Colonic mucosa (tissue), 4 donors: Measurements from ENCODE around the gene CYFIP1. TPM values are rescaled to one million over a fixed set of nuclear protein-coding genes. Genes with fewer than 3 reads are reported as not detected.

Experiments
- DNase-seq: peaks from one replicate; pipeline ENCODE4 v3.0.0-alpha.2; 2020
- H3K27ac ChIP-seq: fragments of 200-600 bp; one replicate; pipeline ENCODE4 v1.8.0; 2021
- H3K27me3 ChIP-seq: fragments of 200-600 bp; one replicate; pipeline ENCODE4 v1.8.0; 2021
- H3K36me3 ChIP-seq: fragments of 200-600 bp; one replicate; pipeline ENCODE4 v1.8.0; 2021
- H3K4me1 ChIP-seq: fragments of 200-600 bp; one replicate; pipeline ENCODE4 v1.8.0; 2021; ENCODE audit warnings: mild to moderate bottlenecking
- H3K4me3 ChIP-seq: fragments of 200-600 bp; one replicate; pipeline ENCODE4 v1.8.0; 2021
- H3K9ac ChIP-seq, 2 donors: one replicate each; pipeline ENCODE4 v1.7.0; 2013; ENCODE audit warnings: control low read depth in 2 of 2, low read depth in 2 of 2, low read length in 2 of 2
- H3K9me3 ChIP-seq: fragments of 200-600 bp; one replicate; pipeline ENCODE4 v1.8.0; 2021
- intact Hi-C: fragments of 100-400 bp; cut with DNase I; formaldehyde crosslinking; loops from one replicate; pipeline ENCODE4 v1.14.1; 2022
- total RNA-seq, 2 donors: library from RNA; stranded (reverse); fragmentation: NEBNext Ultra II Directional in 1 of 2; extraction: Animal tissue kit (Norgen Biotek cat#: 25700) in 1 of 2; gene quantifications; one replicate each; pipeline ENCODE4 v1.2.1, GENCODE V29; 2021
- TF ChIP-seq, protein P1 (sequence below): fragments of 200-600 bp; IDR thresholded peaks from one replicate; pipeline ENCODE4 v1.8.0; 2022; ENCODE audit warnings: antibody characterized with exemption, mild to moderate bottlenecking
- donor health status: healthy.
- donor health status: DM: no; HTN: no; CAD: no.
- donor health status: DM: no; HTN: no; CAD: no.

Gene CYFIP1
- total RNA-seq, 2 donors from 2014 or later, result 119 to 165 TPM

DNA sequence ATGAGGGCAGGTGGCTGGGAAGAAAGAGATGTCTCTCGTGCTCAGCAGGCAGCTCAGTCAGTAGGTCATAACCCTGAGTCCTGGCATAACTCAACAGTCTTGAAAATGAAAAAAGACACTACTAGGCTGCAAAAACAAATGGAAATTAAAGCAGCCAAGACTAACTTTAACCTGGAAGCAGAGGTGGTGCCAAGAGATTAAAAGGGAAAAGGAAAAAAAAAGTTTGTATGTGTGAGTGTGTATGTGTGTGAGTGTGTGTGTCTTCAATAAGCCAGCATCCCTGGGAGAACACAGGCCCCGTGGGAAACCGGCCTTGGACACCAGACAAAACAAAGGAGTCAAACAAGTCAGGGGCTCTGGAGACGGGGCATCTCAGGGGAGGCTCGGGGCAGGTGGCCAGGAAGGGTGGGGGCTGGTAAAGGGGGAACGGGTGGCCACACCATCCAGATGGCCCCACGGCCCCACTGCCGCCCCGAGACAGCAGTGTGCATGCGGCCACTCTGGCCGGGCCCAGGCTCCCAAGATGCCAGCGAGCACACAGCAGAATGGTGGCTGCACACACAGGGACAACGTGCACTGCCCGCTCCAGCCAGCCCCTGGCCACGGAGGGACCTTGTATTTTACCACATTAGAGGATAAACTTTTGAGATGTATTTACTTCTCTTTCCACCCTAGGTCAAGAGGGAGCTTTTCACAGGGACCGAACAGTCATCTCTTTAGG, 23.8 kb downstream of the CYFIP1 start:
- Histone ChIP-seq H3K9ac (no peak overlapping the region), H3K27me3 (no peaks in the 10 kb centered on the region), H3K36me3 (no peaks in the 10 kb centered on the region), H3K4me3 (no peak overlapping the region), H3K9me3 (no peaks in the 10 kb centered on the region), H3K27ac (no peak overlapping the region), H3K4me1 (no peaks in the 10 kb centered on the region)
- intact Hi-C loops, result no loop called here
- TF ChIP-seq, protein P1, sequence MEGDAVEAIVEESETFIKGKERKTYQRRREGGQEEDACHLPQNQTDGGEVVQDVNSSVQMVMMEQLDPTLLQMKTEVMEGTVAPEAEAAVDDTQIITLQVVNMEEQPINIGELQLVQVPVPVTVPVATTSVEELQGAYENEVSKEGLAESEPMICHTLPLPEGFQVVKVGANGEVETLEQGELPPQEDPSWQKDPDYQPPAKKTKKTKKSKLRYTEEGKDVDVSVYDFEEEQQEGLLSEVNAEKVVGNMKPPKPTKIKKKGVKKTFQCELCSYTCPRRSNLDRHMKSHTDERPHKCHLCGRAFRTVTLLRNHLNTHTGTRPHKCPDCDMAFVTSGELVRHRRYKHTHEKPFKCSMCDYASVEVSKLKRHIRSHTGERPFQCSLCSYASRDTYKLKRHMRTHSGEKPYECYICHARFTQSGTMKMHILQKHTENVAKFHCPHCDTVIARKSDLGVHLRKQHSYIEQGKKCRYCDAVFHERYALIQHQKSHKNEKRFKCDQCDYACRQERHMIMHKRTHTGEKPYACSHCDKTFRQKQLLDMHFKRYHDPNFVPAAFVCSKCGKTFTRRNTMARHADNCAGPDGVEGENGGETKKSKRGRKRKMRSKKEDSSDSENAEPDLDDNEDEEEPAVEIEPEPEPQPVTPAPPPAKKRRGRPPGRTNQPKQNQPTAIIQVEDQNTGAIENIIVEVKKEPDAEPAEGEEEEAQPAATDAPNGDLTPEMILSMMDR, result no peak
- no peak for DNase-seq

DNA sequence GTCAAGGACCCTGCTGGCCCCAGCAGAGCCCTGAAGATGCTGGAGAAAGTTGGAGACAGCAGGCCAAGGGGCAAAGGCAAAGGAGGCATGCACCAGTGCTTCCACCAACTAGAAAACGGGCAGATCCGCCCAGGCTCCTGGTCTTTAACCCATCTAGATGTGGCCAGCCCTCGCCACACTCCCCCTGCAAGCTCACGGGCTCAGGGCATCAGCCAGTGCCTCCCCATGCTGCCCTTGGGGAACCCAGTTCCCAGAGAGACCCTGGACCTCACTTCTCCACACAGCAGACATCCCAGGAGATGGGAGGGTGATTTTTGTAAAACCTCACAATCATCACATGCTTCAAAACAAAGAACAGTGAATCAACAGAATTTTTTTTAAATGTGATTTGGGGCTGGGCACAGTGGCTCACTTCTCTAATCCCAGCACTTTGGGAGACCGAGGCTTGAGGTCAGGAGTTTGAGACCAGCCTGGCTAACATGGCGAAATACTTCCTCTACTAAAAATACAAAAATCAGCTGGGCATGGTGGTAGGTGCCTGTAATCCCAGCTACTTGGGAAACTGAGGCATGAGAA, 24.5 kb downstream of the CYFIP1 start:
- Histone ChIP-seq H3K9me3 (no peaks in the 10 kb centered on the region), H3K9ac (no peak overlapping the region), H3K36me3 (no peaks in the 10 kb centered on the region), H3K27me3 (no peaks in the 10 kb centered on the region), H3K4me1 (no peaks in the 10 kb centered on the region), H3K27ac (no peak overlapping the region), H3K4me3 (no peak overlapping the region)
- DNase-seq, result no peak
- intact Hi-C loops, result no loop called here
- TF ChIP-seq, protein P1, result no peak

DNA sequence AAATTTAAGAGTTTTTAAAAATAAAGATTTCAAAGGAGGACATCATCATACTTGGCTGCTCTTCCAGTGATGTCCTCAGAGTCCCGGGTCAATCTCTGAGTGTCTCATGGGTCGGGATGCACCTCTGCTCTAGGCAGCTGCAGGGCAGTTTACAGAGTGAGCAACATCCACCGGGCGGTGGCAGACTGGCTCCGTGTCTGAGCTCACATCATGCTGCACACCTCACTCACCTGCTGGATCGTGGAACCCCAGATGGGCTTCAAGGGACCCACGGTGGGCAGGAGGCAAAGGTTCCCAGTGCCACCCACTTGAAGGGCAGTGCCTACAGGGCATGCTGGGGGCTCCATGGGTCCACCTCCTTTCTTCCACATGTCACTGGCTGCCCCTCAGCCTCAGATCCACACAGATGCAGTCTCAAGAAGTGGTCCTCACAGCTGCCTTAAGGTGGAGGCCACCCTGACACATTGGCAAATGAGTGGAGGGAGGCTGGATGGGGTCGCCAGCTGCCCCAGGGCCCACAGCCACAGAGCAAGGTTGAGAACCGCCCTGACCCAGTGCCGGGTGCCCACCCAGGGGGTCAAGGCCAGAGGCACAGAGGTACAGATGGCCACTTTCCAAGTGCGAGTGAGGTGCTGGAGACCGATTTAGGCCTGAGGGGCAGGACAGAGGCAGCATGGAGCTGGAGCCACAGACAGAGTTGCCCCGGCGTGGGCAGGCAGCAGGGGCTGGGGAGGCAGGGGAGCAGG, 25.2 kb downstream of the CYFIP1 start:
- no peak for DNase-seq
- intact Hi-C loops, result no loop called here
- Histone ChIP-seq H3K9ac (peak overlapping the region in 1 of 2 donors; percentile 12), H3K27me3 (no peaks in the 10 kb centered on the region), H3K4me3 (no peak overlapping the region), H3K27ac (no peak overlapping the region), H3K4me1 (no peaks in the 10 kb centered on the region), H3K9me3 (no peaks in the 10 kb centered on the region), H3K36me3 (no peaks in the 10 kb centered on the region)
- TF ChIP-seq, protein P1, result no peak

DNA sequence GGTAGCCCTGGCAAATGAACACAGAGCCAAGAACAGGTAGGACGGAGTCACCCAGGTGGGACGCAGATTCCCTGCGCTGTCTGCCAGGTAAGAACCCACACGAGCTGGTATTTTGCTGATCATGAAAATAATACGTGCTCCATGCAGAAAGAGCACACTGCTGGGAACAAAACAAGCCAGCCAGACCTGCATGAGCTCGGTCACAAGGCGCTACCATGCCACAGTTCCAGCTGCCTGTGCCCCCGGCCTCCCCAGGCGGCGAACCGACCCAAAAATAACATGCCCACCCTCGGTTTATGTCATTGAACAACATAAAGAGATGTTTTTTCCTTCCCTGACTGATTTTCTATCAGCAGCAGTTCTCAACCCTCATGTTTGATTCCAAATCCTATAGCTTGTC, 25.8 kb downstream of the CYFIP1 start:
- Histone ChIP-seq H3K9ac (no peak overlapping the region), H3K27me3 (no peaks in the 10 kb centered on the region), H3K36me3 (no peaks in the 10 kb centered on the region), H3K4me3 (no peak overlapping the region), H3K4me1 (no peaks in the 10 kb centered on the region), H3K9me3 (no peaks in the 10 kb centered on the region), H3K27ac (no peak overlapping the region)
- no peak for DNase-seq
- TF ChIP-seq, protein P1, result no peak
- intact Hi-C loops, result no loop called here

DNA sequence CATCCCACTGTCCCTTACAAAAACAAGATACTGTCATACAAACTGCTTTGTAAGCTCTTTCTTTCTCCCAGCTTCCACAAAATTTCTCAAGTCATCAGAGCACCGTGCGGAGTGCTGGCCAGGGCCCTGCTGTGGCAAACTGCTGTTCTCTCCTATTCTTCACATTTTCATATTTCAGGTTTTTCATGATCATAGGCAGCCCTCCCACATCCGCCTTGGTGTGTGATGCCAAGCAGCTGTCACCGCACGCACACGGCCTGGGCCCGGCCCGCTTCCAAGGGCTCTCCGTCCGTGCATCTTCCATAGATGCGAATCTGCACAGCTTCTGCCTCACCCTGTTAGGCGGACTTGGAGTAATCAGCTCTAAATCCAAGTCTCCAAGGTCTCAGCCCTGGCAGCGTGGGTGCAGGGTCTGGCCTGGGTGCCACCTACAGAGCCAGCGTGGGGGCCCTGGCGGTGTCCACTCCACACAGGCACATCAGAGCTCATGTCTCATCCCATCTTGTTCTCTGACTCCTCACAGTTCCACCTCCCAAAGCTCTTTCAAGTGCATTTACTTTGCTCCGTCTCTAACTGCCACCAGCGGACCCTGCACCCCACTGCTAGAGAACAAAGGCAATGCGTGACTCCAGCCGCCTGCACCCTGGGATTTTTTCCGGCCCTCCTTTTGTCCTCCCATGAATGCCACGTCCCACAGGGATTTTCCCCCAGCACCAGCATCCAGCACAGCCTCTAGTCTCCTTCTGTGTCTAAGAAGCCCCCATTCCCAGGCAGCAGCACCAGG, 27.2 kb downstream of the CYFIP1 start:
- Histone ChIP-seq H3K9me3 (no peaks in the 10 kb centered on the region), H3K27ac (no peak overlapping the region), H3K9ac (no peak overlapping the region), H3K36me3 (no peaks in the 10 kb centered on the region), H3K4me1 (no peaks in the 10 kb centered on the region), H3K4me3 (no peak overlapping the region), H3K27me3 (no peaks in the 10 kb centered on the region)
- DNase-seq, result no peak
- TF ChIP-seq, protein P1, result no peak
- intact Hi-C loops, result no loop called here
